Suprapubic skin (tissue), 4 donors: ENCODE data around the gene CBR3. TPM values are rescaled to one million over a fixed set of nuclear protein-coding genes. Genes with fewer than 3 reads are reported as not detected.
A peak's percentile ranks its signal among the peaks of the same experiment; 100 is the strongest.

Experiments
- DNase-seq, 2 donors: peaks; one replicate each; pipeline ENCODE4 v3.0.0-alpha.2; 2019; ENCODE audit warnings: low spot score in 2 of 2
- H3K27ac ChIP-seq: fragments of 200-600 bp; sonication (generic); one replicate; pipeline ENCODE4 v1.5.1; 2019
- H3K27me3 ChIP-seq: fragments of 200-600 bp; sonication (generic); one replicate; pipeline ENCODE4 v1.5.1; 2019
- H3K36me3 ChIP-seq: fragments of 200-600 bp; sonication (generic); one replicate; pipeline ENCODE4 v1.5.1; 2019
- H3K4me1 ChIP-seq: fragments of 200-600 bp; sonication (generic); one replicate; pipeline ENCODE4 v1.5.1; 2019
- H3K4me3 ChIP-seq: fragments of 200-600 bp; sonication (generic); one replicate; pipeline ENCODE4 v1.5.1; 2019; ENCODE audit warnings: mild to moderate bottlenecking
- H3K9me3 ChIP-seq: fragments of 200-600 bp; sonication (generic); one replicate; pipeline ENCODE4 v1.5.1; 2019
- EP300 ChIP-seq: sonication (generic); formaldehyde crosslinking; IDR thresholded peaks from one replicate; pipeline ENCODE4 v1.6.1; 2017; ENCODE audit warnings: antibody characterized with exemption
- POLR2A ChIP-seq, 2 donors: fragments of 450-650 bp; IDR thresholded peaks; one replicate each; pipeline ENCODE4 v1.6.1; 2017; ENCODE audit warnings: antibody characterized with exemption in 2 of 2, mild to moderate bottlenecking in 2 of 2, moderate library complexity in 2 of 2
- POLR2AphosphoS5 ChIP-seq, 3 donors: sonication (generic); formaldehyde crosslinking; IDR thresholded peaks; one replicate each; pipeline ENCODE4 v1.6.1; 2017; ENCODE audit warnings: antibody characterized with exemption in 3 of 3
- WGBS: methylation state at CpG from one replicate; pipeline ENCODE4 v1.1.5; 2018; 5-methylcytosine and 5-hydroxymethylcytosine counted together
- total RNA-seq, 4 donors: library from RNA; depleted of rRNA; stranded (reverse); fragments of >200 nt; gene quantifications; one replicate each; pipeline ENCODE4 v1.1.0, GENCODE V29; 2016
- TF ChIP-seq, protein P1 (sequence below), 2 donors: fragments of 200-600 bp in 1 of 2; fragments of 450-650 bp in 1 of 2; sonication (generic) in 1 of 2; IDR thresholded peaks; one replicate each; pipeline ENCODE4 v1.5.1; 2016 to 2019; ENCODE audit warnings: antibody characterized with exemption in 2 of 2, mild to moderate bottlenecking in 1 of 2, moderate library complexity in 1 of 2

The CBR3 gene
- total RNA-seq = 10 to 100 TPM; 24.9 to 45.2 (median 32.0) TPM

- DNase-seq = peak; percentile 83 to 86
- H3K9me3 ChIP-seq = no peaks in the 10 kb centered on the region
- H3K36me3 ChIP-seq = peaks cover 2% of the 10 kb centered on the region
- H3K4me3 ChIP-seq = peak within 1 kb of the TSS; percentile 87
- WGBS = 0% methylated on average over 3 of the region's 53 CpGs
- peaks cover 49% of the 10 kb centered on the region for H3K4me1 ChIP-seq
- TF ChIP-seq, protein P1, sequence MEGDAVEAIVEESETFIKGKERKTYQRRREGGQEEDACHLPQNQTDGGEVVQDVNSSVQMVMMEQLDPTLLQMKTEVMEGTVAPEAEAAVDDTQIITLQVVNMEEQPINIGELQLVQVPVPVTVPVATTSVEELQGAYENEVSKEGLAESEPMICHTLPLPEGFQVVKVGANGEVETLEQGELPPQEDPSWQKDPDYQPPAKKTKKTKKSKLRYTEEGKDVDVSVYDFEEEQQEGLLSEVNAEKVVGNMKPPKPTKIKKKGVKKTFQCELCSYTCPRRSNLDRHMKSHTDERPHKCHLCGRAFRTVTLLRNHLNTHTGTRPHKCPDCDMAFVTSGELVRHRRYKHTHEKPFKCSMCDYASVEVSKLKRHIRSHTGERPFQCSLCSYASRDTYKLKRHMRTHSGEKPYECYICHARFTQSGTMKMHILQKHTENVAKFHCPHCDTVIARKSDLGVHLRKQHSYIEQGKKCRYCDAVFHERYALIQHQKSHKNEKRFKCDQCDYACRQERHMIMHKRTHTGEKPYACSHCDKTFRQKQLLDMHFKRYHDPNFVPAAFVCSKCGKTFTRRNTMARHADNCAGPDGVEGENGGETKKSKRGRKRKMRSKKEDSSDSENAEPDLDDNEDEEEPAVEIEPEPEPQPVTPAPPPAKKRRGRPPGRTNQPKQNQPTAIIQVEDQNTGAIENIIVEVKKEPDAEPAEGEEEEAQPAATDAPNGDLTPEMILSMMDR (IDR thresholded peaks at IDR 0.05) = no peak
- TF ChIP-seq POLR2AphosphoS5 (IDR thresholded peaks at IDR 0.05) (peak in 1 of 3 donors; percentile 5), POLR2A (IDR thresholded peaks at IDR 0.05) (peak in 1 of 2 donors; percentile 52)
- peak within 1 kb of the TSS; percentile 98 for H3K27ac ChIP-seq
- H3K27me3 ChIP-seq = no peaks in the 10 kb centered on the region
These were observed at the start of gene CBR3 for GRCh38 chr21:36134803-36135390. Gene CBR3 (plus strand): TSS chr21:36135079. CDS start chr21:36135193, 114 bp downstream.

GRCh38 chr21:36087362-36088138 is 47.3 kb upstream of the CBR3 start:
- Histone ChIP-seq H3K27me3 (no peaks in the 10 kb centered on the region), H3K4me3 (no peak overlapping the region), H3K9me3 (no peaks in the 10 kb centered on the region), H3K36me3 (no peaks in the 10 kb centered on the region), H3K27ac (no peak overlapping the region), H3K4me1 (peaks cover 11% of the 10 kb centered on the region)
- TF ChIP-seq, protein P1 (IDR thresholded peaks at IDR 0.05) = no peak
- no peak for TF ChIP-seq POLR2AphosphoS5 (IDR thresholded peaks at IDR 0.05)
- no peak for TF ChIP-seq EP300
- 75% methylated on average over 6 of the region's 6 CpGs for WGBS
- no peak for DNase-seq

DNA sequence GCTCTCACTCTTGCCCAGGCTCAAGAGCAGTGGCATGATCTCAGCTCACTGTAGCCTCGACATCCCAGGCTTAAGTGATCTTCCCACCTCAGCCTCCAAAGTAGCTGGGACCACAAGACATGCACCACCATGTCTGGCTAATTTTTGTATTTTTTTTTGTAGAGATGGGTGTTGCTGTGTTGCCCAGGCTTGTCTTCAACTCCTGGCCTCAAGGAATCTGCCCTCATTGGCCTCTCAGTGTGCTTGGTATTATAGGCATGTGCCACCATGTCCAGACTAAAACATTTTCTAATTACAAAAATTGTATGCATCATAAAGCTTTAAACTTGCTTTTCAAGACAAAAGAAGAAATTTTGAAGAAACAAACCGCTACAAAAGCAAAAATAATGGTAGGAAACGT is 44.9 kb upstream of the CBR3 start:
- H3K4me3 ChIP-seq = no peak overlapping the region
- H3K4me1 ChIP-seq = peaks cover 11% of the 10 kb centered on the region
- no peaks in the 10 kb centered on the region for H3K9me3 ChIP-seq
- no peak overlapping the region for H3K27ac ChIP-seq
- H3K27me3 ChIP-seq = no peaks in the 10 kb centered on the region
- DNase-seq = no peak
- TF ChIP-seq, protein P1 (IDR thresholded peaks at IDR 0.05) = no peak
- no peak for TF ChIP-seq POLR2AphosphoS5 (IDR thresholded peaks at IDR 0.05)
- no peak for TF ChIP-seq POLR2A (IDR thresholded peaks at IDR 0.05)
- no peak for TF ChIP-seq EP300
- no peaks in the 10 kb centered on the region for H3K36me3 ChIP-seq
- WGBS = 61% methylated on average over 3 of the region's 3 CpGs

DNA sequence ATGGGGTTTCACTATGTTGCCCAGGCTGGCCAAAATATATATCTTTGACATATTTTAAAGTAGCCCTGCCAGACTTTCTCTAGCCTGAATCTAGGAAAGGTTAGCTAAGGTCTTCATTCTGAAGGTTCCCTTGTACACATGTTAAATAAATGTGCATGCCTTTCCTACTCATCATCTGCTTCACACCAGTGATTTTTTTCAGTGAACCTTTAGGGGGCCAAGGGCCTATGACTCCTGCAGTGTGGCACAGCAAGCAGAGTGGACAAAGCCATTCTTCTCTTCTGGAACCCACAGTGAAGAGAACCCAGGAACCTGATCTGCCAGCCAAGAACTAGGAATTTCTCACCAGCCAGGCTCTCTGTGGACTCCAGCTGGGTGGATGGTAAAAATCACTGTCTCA is 42.2 kb upstream of the CBR3 start:
- DNase-seq = no peak
- Histone ChIP-seq H3K27ac (no peak overlapping the region), H3K36me3 (no peaks in the 10 kb centered on the region), H3K27me3 (no peaks in the 10 kb centered on the region), H3K9me3 (no peaks in the 10 kb centered on the region), H3K4me1 (peaks cover 20% of the 10 kb centered on the region), H3K4me3 (no peak overlapping the region)
- no peak for TF ChIP-seq POLR2A (IDR thresholded peaks at IDR 0.05)
- TF ChIP-seq EP300 = no peak

- H3K9me3 ChIP-seq = no peaks in the 10 kb centered on the region
- 96% methylated on average over 1 of the region's 1 CpG for WGBS
- H3K36me3 ChIP-seq = no peaks in the 10 kb centered on the region
- H3K27me3 ChIP-seq = no peaks in the 10 kb centered on the region
- no peak for DNase-seq
- no peak overlapping the region for H3K4me3 ChIP-seq
- TF ChIP-seq, protein P1 (IDR thresholded peaks at IDR 0.05) = no peak
- TF ChIP-seq POLR2AphosphoS5 (IDR thresholded peaks at IDR 0.05) = no peak
- TF ChIP-seq EP300 = no peak
- TF ChIP-seq POLR2A (IDR thresholded peaks at IDR 0.05) = no peak
- peaks cover 29% of the 10 kb centered on the region for H3K4me1 ChIP-seq
- H3K27ac ChIP-seq = no peak overlapping the region
These were observed 41.4 kb upstream of the CBR3 start for GRCh38 chr21:36093512-36093911.
